Measurements from ENCODE around the gene ARHGAP6. TPM values are rescaled to one million over a fixed set of nuclear protein-coding genes. Genes with fewer than 3 reads are reported as not detected.
A peak's percentile ranks its signal among the peaks of the same experiment; 100 is the strongest.
"Not testable (repeated sequence)": the region's sequence is repeated elsewhere in the genome, so short reads cannot be mapped to it uniquely, and the experiment has no call there.

ARHGAP6 gene
- total RNA-seq, 3 donors from 2014 or later = 0.08 to 0.10 TPM; not detected in 1

DNA sequence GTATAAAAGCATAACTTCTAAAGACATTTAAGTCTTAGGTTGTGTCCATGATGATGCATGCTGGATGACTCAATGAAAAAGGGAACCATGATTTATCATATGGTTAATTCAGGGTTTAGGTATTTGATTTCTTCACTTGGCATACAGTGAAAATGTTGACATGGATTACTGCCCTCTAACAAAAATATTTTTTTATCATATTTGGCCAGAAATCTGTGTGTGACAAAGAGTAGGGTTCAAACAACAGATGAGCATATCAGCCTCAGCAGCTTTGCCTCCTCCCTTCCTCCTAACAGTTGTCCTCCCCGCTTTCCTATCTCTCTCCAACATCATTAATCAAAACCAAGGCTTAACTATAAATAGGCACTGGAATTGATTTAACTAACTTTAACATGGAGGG, 46.3 kb downstream of the ARHGAP6 start:
- no peaks in the 10 kb centered on the region for H3K36me3 Mint-ChIP-seq (ENCODE audit: insufficient read depth)
- H3K9me3 Mint-ChIP-seq = no peaks in the 10 kb centered on the region
- no peak overlapping the region for H3K4me3 Mint-ChIP-seq
- H3K4me1 Mint-ChIP-seq (ENCODE audit: low read depth) = no peaks in the 10 kb centered on the region
- no peak for ATAC-seq
- DNase-seq = no peak
- peaks cover 5% of the 10 kb centered on the region for H3K27me3 Mint-ChIP-seq (ENCODE audit: low read depth)

- ATAC-seq; H3K4me1 Mint-ChIP-seq (ENCODE audit: low read depth): not testable (repeated sequence)
These were observed 51.5 kb downstream of the ARHGAP6 start for GRCh38 chrX:11614253-11614652.

DNA sequence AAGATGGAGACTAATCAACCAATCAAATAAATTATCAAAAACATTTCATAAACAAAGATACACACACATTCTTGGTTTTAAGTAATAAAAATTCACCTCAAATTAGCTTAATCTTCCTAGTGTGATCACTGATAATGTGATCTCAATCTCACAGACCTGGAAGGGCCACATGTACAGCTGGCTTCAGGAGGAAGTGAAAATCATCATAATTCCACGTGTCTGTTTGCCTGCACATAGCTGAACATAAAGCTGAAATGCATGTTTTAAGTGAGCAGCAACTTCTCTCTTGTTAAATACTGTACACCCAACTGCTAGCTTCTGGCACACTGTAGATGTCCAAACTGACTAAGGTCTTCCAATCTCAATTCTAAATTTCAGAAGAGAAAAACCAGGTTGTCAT, 53.8 kb downstream of the ARHGAP6 start:
- no peaks in the 10 kb centered on the region for H3K36me3 Mint-ChIP-seq (ENCODE audit: insufficient read depth)
- H3K4me3 Mint-ChIP-seq = no peak overlapping the region
- no peak for DNase-seq
- H3K9me3 Mint-ChIP-seq = no peaks in the 10 kb centered on the region
- H3K4me1 Mint-ChIP-seq (ENCODE audit: low read depth) = no peaks in the 10 kb centered on the region
- no peaks in the 10 kb centered on the region for H3K27me3 Mint-ChIP-seq (ENCODE audit: low read depth)
- ATAC-seq = no peak

More at GRCh38 chrX:11614253-11614652, 51.5 kb downstream of the ARHGAP6 start:
- not testable (repeated sequence) for H3K4me3 Mint-ChIP-seq; H3K36me3 Mint-ChIP-seq (ENCODE audit: insufficient read depth); DNase-seq; H3K27me3 Mint-ChIP-seq (ENCODE audit: low read depth); H3K9me3 Mint-ChIP-seq

DNA sequence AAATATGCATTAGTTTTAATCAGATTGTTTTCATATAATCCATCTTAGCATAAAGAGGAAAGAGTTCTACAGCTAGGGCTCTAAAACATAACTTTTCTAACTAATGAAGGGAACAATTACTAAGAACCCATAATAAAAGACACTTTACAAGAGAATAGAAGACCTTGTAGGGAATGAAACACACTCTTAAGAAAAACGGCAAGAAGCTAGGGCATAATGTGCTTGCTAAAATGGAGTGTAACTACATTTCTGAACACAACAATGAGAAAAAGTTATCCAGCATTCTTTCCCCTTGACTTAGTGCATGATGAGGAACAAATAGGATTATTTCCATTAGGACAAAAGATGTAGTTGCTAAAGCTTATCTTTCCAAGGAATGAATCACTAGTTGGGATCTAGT, 54.6 kb downstream of the ARHGAP6 start:
- DNase-seq (no peak), ATAC-seq (no peak)
- no peak overlapping the region for H3K4me3 Mint-ChIP-seq
- no peaks in the 10 kb centered on the region for H3K36me3 Mint-ChIP-seq (ENCODE audit: insufficient read depth)
- H3K9me3 Mint-ChIP-seq = no peaks in the 10 kb centered on the region
- no peaks in the 10 kb centered on the region for H3K4me1 Mint-ChIP-seq (ENCODE audit: low read depth)
- no peaks in the 10 kb centered on the region for H3K27me3 Mint-ChIP-seq (ENCODE audit: low read depth)

DNA sequence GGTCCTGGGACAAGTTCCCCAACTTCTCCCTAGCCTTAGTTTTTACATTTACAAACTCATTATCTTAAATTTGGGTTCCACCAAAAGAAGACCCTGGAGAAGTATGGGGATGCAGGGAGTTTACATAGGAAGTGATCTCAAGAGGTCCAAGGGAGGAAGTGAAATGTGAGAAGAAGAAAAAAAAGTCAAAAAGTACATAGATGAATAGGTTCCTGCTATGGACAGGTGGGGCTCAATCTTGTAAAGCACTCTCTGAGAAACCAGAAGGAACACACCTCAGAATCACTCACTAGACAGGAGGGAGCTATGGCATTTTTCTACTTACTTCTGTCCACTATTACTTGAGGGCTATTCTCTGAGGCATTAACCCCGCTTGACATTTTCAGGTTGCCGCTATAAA, 56.6 kb downstream of the ARHGAP6 start:
- Mint-ChIP-seq H3K4me3 (no peak overlapping the region), H3K36me3 (ENCODE audit: insufficient read depth) (no peaks in the 10 kb centered on the region), H3K9me3 (no peaks in the 10 kb centered on the region), H3K4me1 (ENCODE audit: low read depth) (no peaks in the 10 kb centered on the region), H3K27me3 (ENCODE audit: low read depth) (no peaks in the 10 kb centered on the region)
- DNase-seq = no peak
- ATAC-seq = no peak

GRCh38 chrX:11606408-11606807, 59.3 kb downstream of the ARHGAP6 start:
- no peak for ATAC-seq
- Mint-ChIP-seq H3K4me3 (no peak overlapping the region), H3K27me3 (ENCODE audit: low read depth) (no peaks in the 10 kb centered on the region)

DNA sequence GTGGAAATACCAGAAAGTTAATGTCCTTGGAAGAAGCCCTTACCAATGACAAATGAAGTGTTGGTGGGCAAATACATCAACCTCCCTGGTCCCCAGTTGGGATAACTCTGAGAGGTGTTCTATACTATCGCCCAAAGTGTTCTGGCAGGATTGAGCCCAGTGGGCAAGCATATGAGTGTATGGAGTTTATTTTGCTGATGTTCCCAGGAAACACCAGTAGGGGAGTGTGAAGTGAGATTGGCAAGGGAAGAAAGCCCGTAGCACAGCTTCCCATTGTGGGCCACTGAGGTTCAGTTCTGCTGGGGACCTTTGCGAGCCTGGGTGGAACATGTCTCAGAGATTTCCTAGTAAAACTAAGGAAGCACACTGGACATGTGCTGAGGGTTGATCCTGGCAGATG, 65.1 kb downstream of the ARHGAP6 start:
- no peak overlapping the region for H3K4me3 Mint-ChIP-seq
- no peak for DNase-seq
- no peak for ATAC-seq
- no peaks in the 10 kb centered on the region for H3K4me1 Mint-ChIP-seq (ENCODE audit: low read depth)
- no peaks in the 10 kb centered on the region for H3K9me3 Mint-ChIP-seq
- no peaks in the 10 kb centered on the region for H3K36me3 Mint-ChIP-seq (ENCODE audit: insufficient read depth)
- no peaks in the 10 kb centered on the region for H3K27me3 Mint-ChIP-seq (ENCODE audit: low read depth)

More at GRCh38 chrX:11606408-11606807, 59.3 kb downstream of the ARHGAP6 start:
- Mint-ChIP-seq H3K36me3 (ENCODE audit: insufficient read depth) (no peaks in the 10 kb centered on the region), H3K9me3 (no peaks in the 10 kb centered on the region), H3K4me1 (ENCODE audit: low read depth) (no peaks in the 10 kb centered on the region)
- DNase-seq = no peak

DNA sequence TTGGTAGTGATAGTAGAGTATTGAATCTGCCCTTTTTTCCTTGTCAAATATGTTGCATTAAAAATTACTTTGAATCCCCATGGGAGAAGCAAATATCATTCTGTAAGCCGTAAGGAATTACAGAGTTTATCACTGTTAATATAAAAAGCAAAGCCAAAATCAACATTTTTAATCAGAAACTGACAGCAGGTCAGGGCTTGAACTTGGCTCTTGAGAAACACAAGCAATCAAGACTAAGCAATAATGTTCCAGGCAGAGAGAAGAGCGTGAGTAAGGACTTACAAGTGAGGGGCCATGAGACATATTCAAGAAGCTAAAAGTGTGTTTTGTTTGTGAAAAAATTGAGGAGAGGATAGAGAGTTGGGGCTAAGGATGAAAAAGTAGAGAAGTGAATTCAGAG, 68.2 kb downstream of the ARHGAP6 start:
- no peaks in the 10 kb centered on the region for H3K9me3 Mint-ChIP-seq
- no peak overlapping the region for H3K4me3 Mint-ChIP-seq
- no peaks in the 10 kb centered on the region for H3K4me1 Mint-ChIP-seq (ENCODE audit: low read depth)
- no peaks in the 10 kb centered on the region for H3K36me3 Mint-ChIP-seq (ENCODE audit: insufficient read depth)
- no peak for ATAC-seq
- DNase-seq = no peak
- no peaks in the 10 kb centered on the region for H3K27me3 Mint-ChIP-seq (ENCODE audit: low read depth)

- H3K27me3 Mint-ChIP-seq (ENCODE audit: low read depth) = peaks cover 3% of the 10 kb centered on the region
- H3K9me3 Mint-ChIP-seq = no peaks in the 10 kb centered on the region
- no peaks in the 10 kb centered on the region for H3K36me3 Mint-ChIP-seq (ENCODE audit: insufficient read depth)
- peaks cover 5% of the 10 kb centered on the region for H3K4me1 Mint-ChIP-seq (ENCODE audit: low read depth)
- DNase-seq (no peak), ATAC-seq (peak in 1 of 2 donors; percentile 70)
- H3K4me3 Mint-ChIP-seq = no peak overlapping the region
These were observed 73.9 kb downstream of the ARHGAP6 start for GRCh38 chrX:11591723-11592346.

DNA sequence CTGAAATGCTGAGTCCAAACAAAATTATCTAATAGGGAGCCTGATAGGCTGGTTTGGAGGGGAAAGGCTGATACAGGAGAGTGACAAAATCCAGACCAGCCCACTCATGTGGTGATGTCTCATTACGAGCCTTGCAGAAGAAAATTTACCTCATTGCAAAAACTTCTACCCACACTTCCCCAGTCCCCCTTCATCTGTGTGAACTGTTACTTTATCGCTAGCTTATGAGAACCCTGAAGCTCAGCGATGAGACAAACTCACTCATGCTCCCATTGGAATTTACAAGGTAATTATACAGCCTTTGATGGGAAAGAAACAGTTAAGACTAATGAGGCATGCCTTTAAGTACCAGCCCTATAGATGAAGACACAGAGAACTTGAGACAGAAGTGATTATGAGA, 76.1 kb downstream of the ARHGAP6 start:
- Mint-ChIP-seq H3K4me3 (no peak overlapping the region), H3K4me1 (ENCODE audit: low read depth) (peaks cover 5% of the 10 kb centered on the region), H3K9me3 (no peaks in the 10 kb centered on the region), H3K36me3 (ENCODE audit: insufficient read depth) (no peaks in the 10 kb centered on the region), H3K27me3 (ENCODE audit: low read depth) (peaks cover 3% of the 10 kb centered on the region)
- ATAC-seq (no peak), DNase-seq (no peak)

DNA sequence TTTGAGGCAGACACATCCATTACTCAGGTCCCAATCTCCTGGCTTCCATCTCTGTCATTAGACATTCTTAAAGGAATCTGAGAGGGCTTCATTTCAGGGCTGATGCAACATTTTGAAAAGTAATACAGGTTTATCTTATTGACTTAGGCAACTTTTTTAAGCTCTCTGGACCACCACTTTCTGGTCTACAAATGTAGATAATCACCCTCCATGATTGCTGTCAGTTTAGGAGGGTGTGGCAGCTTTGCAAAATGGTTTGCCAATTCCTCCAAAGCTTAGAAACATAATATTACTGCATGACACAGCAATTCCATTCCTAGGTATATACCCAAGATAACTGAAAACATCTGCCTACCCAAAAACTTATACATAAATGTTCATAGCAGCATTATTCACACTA, 77.6 kb downstream of the ARHGAP6 start:
- peaks cover 5% of the 10 kb centered on the region for H3K4me1 Mint-ChIP-seq (ENCODE audit: low read depth)
- no peak for ATAC-seq
- peaks cover 3% of the 10 kb centered on the region for H3K27me3 Mint-ChIP-seq (ENCODE audit: low read depth)
- no peaks in the 10 kb centered on the region for H3K36me3 Mint-ChIP-seq (ENCODE audit: insufficient read depth)
- H3K9me3 Mint-ChIP-seq = no peaks in the 10 kb centered on the region
- H3K4me3 Mint-ChIP-seq = no peak overlapping the region
- no peak for DNase-seq

DNA sequence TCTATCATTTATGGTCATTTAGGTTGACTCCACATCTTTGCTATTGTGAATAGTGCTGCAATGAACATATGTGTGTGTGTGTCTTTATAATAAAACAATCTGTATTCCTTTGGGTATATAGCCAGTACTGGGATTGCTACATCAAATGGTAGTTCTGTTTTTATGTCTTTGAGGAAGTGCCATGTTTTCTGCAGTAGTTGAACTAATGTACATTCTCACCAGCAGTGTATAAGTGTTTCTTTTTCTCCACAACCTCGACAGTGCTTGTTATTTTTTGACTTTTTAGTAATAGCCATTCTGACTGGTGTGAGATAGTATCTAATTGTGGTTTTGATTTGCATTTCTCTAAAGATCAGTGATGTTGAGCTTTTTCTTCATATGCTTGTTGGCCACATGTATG, 80.5 kb downstream of the ARHGAP6 start:
- no peak for ATAC-seq
- Mint-ChIP-seq H3K4me3 (no peak overlapping the region), H3K4me1 (ENCODE audit: low read depth) (no peaks in the 10 kb centered on the region), H3K9me3 (no peaks in the 10 kb centered on the region), H3K27me3 (ENCODE audit: low read depth) (peaks cover 3% of the 10 kb centered on the region), H3K36me3 (ENCODE audit: insufficient read depth) (no peaks in the 10 kb centered on the region)
- no peak for DNase-seq

GRCh38 chrX:11580789-11581188, 84.9 kb downstream of the ARHGAP6 start:
- Mint-ChIP-seq H3K4me1 (ENCODE audit: low read depth) (no peaks in the 10 kb centered on the region), H3K9me3 (no peaks in the 10 kb centered on the region), H3K27me3 (ENCODE audit: low read depth) (no peaks in the 10 kb centered on the region), H3K36me3 (ENCODE audit: insufficient read depth) (no peaks in the 10 kb centered on the region), H3K4me3 (no peak overlapping the region)
- DNase-seq = no peak
- no peak for ATAC-seq

DNA sequence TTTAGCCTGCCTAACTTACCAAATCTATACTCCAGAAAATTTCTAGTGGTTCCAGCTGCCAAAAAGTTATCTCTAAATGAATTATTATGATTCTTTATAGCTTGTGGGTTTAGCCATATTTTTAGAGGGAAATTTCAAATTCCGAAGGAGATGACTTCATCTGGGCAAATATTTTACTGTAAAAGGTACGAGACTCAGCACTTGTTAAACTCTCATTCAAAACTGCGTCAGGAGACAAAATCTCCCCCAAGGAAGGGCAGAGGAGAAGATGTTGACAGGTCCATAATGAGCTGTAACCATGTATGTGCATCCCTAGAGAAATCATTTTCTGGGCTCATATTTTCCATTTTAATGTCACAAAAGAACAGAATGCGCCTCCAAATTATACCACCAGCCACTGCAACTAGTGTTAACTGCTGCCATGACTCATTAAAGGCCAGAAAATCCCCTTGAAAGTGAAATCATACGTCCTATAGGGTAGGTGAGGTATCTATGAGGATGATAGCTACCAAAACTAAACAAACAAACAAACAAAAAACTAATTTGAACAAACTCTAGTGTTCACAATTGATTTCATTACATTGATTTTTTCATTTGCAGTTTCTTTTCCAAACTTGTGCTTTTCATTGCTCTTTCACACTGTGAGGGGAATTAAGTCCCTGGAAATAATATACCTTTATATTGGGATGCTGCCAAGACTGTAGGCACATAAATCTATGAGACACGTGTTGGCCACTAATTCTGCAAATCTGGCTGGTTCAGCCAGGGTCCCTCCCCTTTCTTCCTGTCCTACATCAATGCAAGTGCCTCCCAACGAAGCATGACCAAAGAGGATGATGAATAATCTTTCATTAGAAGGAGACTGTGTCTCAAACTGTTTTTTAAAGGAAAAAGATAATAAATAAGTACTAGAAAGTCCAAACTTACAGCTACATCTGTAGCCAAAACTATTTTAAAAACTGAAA, 85.8 kb downstream of the ARHGAP6 start:
- Mint-ChIP-seq H3K4me1 (ENCODE audit: low read depth) (no peaks in the 10 kb centered on the region), H3K9me3 (no peaks in the 10 kb centered on the region), H3K36me3 (ENCODE audit: insufficient read depth) (no peaks in the 10 kb centered on the region), H3K27me3 (ENCODE audit: low read depth) (no peaks in the 10 kb centered on the region), H3K4me3 (no peak overlapping the region)
- no peak for ATAC-seq
- no peak for DNase-seq

- H3K36me3 Mint-ChIP-seq (ENCODE audit: insufficient read depth); H3K4me1 Mint-ChIP-seq (ENCODE audit: low read depth); H3K27me3 Mint-ChIP-seq (ENCODE audit: low read depth): not testable (repeated sequence)
These were observed 87.4 kb downstream of the ARHGAP6 start for GRCh38 chrX:11578301-11578700.

More at GRCh38 chrX:11578301-11578700, 87.4 kb downstream of the ARHGAP6 start:
- not testable (repeated sequence) for H3K9me3 Mint-ChIP-seq, ATAC-seq, DNase-seq, H3K4me3 Mint-ChIP-seq

Data from activated T-cell treated with anti-CD3 and anti-CD28 coated beads, Interleukin-2, amount 50 U/mL, for 4 hours (primary cell).